CD4-positive, alpha-beta T cell treated with Interleukin-6 at 100 ng/mL for 8 hours (primary cell): ENCODE measurements around the gene CDC5L.

Experiments
- DNase-seq: peaks from one replicate; pipeline ENCODE4 v3.0.0-alpha.2; 2020; ENCODE audit warnings: mixed read lengths, low spot score

The CDC5L gene

DNA sequence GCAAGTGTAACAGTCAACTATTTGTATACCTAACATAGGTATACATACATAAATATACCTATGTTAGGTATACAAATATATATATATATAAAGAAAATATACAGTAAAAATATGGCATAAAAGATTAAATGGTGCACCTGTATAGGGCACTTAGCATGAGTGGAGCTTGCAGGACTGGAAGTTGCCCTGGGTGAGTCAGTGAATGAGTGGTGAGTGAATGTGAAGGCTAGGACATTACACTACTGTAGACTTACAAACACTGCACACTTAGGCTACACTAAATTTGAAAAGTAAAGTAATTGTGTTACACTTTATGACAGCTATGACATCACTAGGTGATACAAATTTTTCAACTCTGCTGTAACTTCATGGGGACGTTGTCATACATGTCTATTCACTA, 65.6 kb downstream of the CDC5L start:
- no peak for DNase-seq

DNA sequence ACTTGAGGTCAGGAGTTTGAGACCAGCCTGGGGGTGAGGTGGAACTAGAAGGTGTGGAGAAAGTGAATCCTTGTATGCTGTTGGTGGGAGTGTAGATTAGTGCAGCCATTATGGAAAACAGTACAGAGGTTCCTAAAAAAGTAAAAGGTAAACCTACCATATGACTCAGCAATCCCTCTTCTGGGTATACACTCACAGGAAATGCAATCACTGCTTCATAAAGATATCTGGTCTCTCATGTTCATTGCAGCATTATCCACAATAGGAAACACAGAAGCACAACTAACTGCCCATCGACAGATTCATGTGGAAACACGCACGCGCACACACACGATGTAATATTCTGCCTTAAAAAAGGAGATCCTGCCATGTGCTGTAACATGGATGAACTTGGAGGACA, 66.7 kb downstream of the CDC5L start:
- DNase-seq = no peak

DNA sequence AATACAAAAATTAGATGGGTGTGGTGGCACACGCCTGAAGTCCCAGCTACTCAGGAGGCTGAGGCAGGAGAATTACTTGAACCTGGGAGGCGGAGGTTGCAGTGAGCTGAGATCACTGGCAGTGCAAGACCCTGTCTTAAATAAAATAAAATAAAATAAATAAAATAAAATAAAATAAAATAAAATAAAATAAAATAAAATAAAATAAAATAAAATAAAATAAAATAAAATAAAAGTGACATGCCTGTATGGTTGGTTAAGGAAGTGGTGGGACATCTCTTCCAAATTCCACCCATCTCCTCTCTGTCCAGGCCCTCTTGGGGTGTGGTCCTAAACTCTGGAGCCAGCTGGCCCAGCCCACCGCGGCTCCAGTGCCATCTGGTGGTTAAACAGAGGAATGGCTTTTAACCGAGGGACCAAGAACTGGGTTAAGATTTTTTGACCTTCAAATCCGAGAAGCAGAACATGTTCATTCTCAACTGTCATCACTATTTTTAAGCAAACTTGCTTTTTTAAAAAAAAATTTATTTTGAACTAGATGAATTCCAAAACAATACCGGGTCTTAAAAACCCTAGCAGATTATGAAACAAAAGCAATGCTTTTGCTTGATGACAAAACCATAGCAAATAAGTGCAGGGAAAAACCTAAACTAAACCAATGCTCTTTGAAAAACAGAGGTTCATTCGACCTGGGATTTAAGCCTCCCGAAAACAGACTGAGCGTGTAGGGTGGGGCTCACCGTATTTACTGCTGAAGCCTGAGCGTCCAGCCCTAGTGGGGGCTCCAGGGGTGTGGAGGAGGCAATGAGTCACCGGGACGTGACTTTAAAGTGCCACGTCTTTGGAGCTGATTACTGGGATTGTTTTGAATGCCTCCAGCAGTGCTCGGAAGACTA, 68.8 kb downstream of the CDC5L start:
- peak; percentile 36 for DNase-seq

GRCh38 chr6:44456966-44457292, 69.4 kb downstream of the CDC5L start:
- DNase-seq = no peak

DNA sequence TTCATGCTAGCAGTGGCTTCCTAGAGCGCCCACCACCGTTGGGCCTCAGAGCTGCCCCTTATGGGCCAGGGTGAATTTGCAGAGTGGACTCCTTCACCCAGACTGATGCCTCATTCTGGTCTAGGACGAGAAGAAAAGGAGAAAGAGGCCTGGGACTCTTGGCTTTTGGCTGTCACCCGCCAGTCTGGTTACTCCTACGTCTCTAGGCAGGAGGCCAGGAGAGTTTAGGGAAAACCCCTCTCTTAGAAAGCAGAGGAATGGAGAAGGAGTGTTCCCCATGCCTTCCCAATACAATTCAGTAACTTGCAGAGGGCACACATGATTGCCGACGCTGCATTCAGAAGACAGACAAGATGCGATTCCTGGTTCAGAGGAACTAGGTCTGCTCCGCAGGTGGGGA, 70.1 kb downstream of the CDC5L start:
- DNase-seq = no peak

DNA sequence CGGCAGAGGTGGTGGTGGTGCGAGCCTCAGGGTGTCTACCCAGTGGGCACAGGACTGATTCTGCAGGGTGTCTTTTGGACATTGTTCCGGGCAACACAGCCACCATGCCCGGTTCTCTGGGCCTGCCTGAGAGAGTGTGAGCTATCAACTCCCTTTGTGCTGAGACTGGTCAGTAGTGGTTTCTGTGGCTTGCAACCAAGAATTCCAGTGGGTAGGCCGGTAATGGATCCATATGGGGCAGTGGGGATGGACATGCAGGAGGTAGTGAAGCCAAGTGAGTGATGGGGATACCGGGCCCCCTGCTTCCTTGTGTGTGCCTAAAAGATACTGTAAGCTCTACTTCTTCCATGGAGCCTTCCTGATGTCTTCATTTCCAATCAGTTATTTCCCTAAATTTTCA, 71.0 kb downstream of the CDC5L start:
- DNase-seq = no peak

DNA sequence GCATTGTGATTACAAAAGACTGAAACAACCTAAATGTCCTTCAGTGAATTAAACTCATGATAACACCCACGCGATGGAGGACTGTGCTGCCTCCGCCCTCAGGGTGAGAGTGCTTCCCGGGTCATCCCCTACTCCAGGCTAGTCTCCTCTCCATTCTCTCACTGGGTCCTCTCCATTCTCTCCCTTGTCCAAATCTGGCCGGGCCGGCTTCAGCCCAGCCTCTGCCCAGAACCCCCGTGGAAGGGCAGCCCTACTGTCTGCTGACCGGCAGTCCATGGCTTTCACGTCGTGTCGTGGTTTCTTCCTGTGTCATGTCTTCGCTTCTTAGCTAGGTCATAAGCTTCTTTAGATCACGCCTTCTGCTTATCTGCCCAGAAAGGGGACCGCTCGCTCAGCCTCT, 74.8 kb downstream of the CDC5L start:
- DNase-seq = no peak

- DNase-seq = no peak
These were observed 75.6 kb downstream of the CDC5L start for GRCh38 chr6:44462797-44463727.

DNA sequence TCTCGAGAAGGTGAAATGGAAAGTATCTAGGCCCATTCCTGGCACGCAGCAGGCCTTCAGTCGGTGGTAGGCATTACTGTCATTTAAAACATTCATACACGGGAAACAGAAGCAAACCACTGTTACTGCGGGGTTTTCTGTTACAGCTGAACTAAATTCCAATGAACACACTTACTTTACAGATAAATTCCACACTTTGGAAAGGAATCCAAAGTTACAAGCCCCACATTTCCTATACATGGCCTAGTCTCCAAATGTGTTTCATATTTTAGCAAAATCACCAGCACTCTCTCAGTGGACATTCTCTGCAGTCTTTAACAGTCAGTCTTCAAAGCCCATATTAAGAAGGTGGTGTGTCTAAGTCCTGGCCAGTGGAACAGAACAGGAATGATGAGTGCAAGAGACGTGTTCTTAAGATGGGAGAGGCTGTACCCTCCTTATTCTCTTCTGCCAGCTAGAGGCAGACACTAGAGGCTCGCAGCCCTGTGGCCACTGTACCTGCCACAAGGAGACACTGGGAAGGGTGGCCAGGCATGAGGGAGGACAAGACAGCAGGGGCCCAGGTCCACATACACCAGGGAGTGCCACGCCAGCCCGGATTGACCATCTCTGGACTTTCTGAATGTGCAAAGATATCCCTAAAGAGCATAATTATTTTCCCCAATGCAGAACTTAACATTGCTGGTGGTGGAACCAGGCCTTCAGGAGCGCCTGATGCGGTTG, 76.4 kb downstream of the CDC5L start:
- DNase-seq = no peak

- DNase-seq = no peak
These were observed 77.2 kb downstream of the CDC5L start for GRCh38 chr6:44464527-44465310.

DNA sequence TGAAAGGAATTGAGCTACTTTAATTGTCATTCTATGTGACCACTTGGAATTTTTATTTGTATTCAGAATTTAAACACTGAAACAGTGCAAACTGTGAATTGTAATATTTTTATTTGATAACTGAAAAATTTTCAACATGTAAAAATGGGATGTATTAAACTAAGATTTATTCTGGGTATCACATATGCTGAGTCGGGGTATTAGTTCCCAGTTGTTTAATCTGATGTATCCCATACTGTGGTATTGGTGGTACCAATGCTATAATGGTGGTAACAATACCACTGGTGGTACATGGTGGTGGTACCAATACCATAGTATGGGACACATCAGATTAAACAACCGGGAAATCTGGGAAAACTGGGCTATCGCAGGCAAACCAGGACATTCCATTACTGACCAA, 79.4 kb downstream of the CDC5L start:
- DNase-seq = no peak

GRCh38 chr6:44468835-44469234, 81.3 kb downstream of the CDC5L start:
- DNase-seq = no peak

GRCh38 chr6:44470115-44470464, 82.6 kb downstream of the CDC5L start:
- DNase-seq = no peak

GRCh38 chr6:44470746-44471145, 83.2 kb downstream of the CDC5L start:
- DNase-seq = no peak

DNA sequence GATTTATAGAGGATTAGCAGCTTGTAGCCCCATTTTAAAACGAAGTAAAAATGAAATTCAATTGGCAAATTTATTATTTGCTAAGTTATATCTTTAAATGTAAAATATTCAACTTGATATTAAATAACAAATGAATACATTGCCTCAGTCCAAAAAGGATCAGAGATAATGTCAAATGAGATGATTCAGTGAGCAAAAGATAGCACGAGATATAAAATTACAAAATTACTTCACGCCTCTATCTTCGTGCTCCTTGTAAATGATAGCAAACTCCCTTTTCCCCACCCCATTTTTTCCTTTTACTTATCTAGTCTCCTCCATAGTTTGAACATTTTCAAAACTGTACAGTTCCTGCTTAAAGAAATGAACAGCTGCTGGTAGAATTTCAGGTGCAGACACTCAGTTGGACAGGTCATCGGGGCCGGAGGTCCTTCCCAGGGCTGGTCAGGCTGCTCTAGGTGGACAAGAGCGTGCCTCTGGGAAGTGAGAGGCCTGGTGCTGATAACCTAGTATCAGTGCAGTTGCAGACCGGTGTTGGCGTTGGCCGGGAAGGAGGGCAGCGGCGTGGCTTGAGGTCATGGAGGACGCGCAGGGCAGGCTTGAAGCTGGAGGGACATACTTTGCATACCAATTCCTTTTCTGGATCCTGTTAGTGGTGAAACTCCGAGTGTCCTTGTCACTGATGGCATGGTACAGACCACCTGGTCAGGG, 83.9 kb downstream of the CDC5L start:
- no peak for DNase-seq

DNA sequence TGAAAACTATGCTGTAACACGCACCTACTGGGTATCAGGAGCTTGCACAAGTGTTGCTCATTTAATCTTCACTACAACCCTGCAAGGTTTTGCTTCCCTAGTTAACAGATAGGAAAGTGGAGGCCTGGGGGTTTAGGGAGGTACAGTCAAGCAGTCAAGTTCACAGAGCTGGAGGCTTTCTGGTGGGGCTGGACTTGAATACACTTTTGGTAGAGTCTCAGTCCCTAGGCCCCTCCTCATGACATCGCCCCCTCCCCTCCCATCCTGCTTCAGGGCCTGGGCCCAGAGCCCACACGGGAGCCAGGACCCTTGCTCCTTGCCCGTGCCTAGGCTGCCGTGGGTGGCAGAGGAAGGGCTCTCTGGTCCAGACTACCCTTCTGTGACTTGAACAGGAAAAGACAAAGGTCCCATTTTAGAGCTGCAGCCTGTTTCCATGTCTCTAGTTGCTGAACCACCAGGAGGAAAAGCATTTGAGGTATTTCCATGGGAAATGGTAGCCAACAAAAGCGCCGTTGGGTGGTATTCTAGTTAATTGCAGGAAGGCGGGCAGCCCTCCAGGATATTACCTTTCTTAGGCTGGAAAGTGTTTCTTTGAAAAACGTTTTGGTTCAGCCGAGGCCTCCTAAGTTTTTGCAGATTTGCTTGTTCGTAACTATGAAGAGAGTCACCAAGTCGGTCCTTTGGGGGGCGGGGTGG, 84.9 kb downstream of the CDC5L start:
- no peak for DNase-seq

DNA sequence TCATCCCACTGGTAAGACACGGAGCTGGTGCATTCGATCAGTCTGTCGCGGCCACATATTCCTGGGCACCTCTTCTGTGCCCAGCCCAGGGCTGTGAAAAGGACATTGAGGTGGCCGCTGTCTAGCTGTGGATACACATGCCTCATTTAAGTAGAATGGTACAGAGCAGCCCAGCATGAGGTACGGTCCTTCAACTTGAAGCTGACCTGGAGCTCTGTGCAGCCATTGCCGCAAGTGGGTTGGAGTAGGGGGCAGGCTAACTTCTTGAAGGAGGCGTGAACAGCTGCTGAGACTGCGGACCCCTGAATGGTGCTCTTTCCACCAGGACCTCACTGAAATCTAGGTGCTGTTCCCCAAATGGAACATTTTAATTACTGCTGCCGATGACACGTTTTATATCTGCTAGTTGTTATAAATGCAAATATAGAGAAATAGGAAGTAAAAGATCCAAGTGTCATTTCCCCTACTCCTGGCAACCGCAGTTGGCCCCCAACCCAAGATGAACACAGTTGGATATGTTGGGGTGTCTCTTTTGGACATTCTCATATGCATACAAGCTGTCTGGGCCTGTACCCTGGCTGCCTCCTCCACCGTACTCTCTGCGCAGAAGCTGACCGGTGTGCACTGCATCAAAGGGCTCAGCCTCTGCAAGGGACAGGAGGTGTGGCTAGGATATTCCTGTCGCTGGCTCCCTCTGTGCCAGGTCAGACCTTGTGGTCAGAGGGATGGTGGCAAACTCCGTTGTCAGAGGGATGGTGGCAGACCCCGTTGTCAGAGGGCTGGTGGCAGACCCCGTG, 86.1 kb downstream of the CDC5L start:
- no peak for DNase-seq

GRCh38 chr6:44474190-44474631, 86.7 kb downstream of the CDC5L start:
- no peak for DNase-seq

GRCh38 chr6:44474643-44475042, 87.1 kb downstream of the CDC5L start:
- no peak for DNase-seq

DNA sequence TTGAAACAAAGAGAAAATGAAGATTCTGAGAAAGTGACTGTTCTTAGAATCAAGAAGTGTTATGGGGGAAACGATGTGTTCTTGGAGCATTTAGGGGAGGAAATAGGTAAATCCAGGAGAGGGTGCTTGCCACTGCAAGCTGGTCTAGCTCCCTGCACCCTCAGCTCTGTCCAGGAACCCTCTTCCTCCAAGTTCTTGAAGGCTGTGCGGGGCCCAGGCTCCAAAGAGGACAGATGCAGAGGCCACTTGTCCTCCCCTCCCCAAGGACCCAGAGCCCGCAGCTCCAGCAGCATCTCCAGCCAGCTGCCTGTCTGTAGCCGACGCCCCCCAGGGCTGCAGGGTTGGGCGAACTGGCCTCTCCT, 87.9 kb downstream of the CDC5L start:
- no peak for DNase-seq
